Medulla oblongata (tissue), 1 donor: ENCODE measurements around the gene KPNB1.
A peak's percentile ranks its signal among the peaks of the same experiment; 100 is the strongest.

Experiments used
- DNase-seq: peaks from one replicate; pipeline ENCODE4 v3.0.0-alpha.2; 2015; ENCODE audit errors: extremely low spot score

Gene KPNB1

GRCh38 chr17:47649153-47649971 is at the start of gene KPNB1:
KPNB1 (plus strand) TSS chr17:47649919; CDS start chr17:47650245, 326 bp downstream.
- peak; percentile 99 for DNase-seq

- no peak for DNase-seq
Measured at GRCh38 chr17:47603830-47604597, 45.7 kb upstream of the KPNB1 start.

GRCh38 chr17:47604598-47604927 is 45.2 kb upstream of the KPNB1 start:
- peak; percentile 28 for DNase-seq

- DNase-seq, result no peak
Measured at GRCh38 chr17:47605011-47605410, 44.7 kb upstream of the KPNB1 start.

- no peak for DNase-seq
Measured at GRCh38 chr17:47607481-47607880, 42.2 kb upstream of the KPNB1 start.

- DNase-seq, result no peak
Measured at GRCh38 chr17:47611372-47612350, 38.1 kb upstream of the KPNB1 start.

- peak; percentile 78 for DNase-seq
Measured at GRCh38 chr17:47615766-47616424, 33.8 kb upstream of the KPNB1 start.

GRCh38 chr17:47618410-47618809 is 31.3 kb upstream of the KPNB1 start:
- DNase-seq, result no peak

- DNase-seq, result no peak
Measured at GRCh38 chr17:47620503-47621245, 29.0 kb upstream of the KPNB1 start.

GRCh38 chr17:47621293-47622179 is 28.2 kb upstream of the KPNB1 start:
- DNase-seq, result no peak

GRCh38 chr17:47622180-47622549 is 27.6 kb upstream of the KPNB1 start:
- DNase-seq, result no peak

- no peak for DNase-seq
Measured at GRCh38 chr17:47624727-47625068, 25.0 kb upstream of the KPNB1 start.

GRCh38 chr17:47628014-47628566 is 21.6 kb upstream of the KPNB1 start:
- no peak for DNase-seq

- no peak for DNase-seq
Measured at GRCh38 chr17:47629826-47630225, 19.9 kb upstream of the KPNB1 start.

- no peak for DNase-seq
Measured at GRCh38 chr17:47630614-47631013, 19.1 kb upstream of the KPNB1 start.

- DNase-seq, result no peak
Measured at GRCh38 chr17:47632991-47633390, 16.7 kb upstream of the KPNB1 start.

GRCh38 chr17:47633996-47634395 is 15.7 kb upstream of the KPNB1 start:
- DNase-seq, result no peak

GRCh38 chr17:47634870-47635269 is 14.8 kb upstream of the KPNB1 start:
- DNase-seq, result no peak

GRCh38 chr17:47635734-47636133 is 14.0 kb upstream of the KPNB1 start:
- no peak for DNase-seq
